Left lung (tissue), 10 donors: ENCODE results near the gene MGAT4B. TPM values are rescaled to one million over a fixed set of nuclear protein-coding genes. Genes with fewer than 3 reads are reported as not detected.
"Not testable (repeated sequence)": the region's sequence is repeated elsewhere in the genome, so short reads cannot be mapped to it uniquely, and the experiment has no call there.

Experiments
- ATAC-seq: fragments of 200-7000 bp; cut with Tn5 transposase; one replicate; pipeline ENCODE4 v1.9.1; 2020; ENCODE audit warnings: moderate library complexity
- DNase-seq, 4 donors: peaks; one replicate each; pipeline ENCODE4 v3.0.0-alpha.2; 2013 to 2020
- H3K27ac ChIP-seq, 2 donors: fragments of 200-600 bp; sonication (generic) in 1 of 2; one replicate each; pipeline versions ENCODE4 v1.5.0 to v1.8.0; 2020 to 2021
- H3K27me3 ChIP-seq, 2 donors: fragments of 200-600 bp; sonication (generic) in 1 of 2; one replicate each; pipeline versions ENCODE4 v1.5.0 to v1.8.0; 2020 to 2021
- H3K36me3 ChIP-seq, 2 donors: fragments of 200-600 bp; sonication (generic) in 1 of 2; one replicate each; pipeline versions ENCODE4 v1.5.0 to v1.8.0; 2020 to 2021
- H3K4me1 ChIP-seq, 2 donors: fragments of 200-600 bp; one replicate each; pipeline ENCODE4 v1.8.0; 2021
- H3K4me3 ChIP-seq, 2 donors: fragments of 200-600 bp; sonication (generic) in 1 of 2; one replicate each; pipeline versions ENCODE4 v1.5.0 to v1.8.0; 2020 to 2021; ENCODE audit warnings: mild to moderate bottlenecking in 1 of 2
- H3K9me3 ChIP-seq, 2 donors: fragments of 200-600 bp; sonication (generic) in 1 of 2; one replicate each; pipeline versions ENCODE4 v1.5.0 to v1.8.0; 2020 to 2021
- CTCF ChIP-seq, 2 donors: fragments of 200-600 bp; sonication (generic) in 1 of 2; IDR thresholded peaks; one replicate each; pipeline versions ENCODE4 v1.5.0 to v1.8.0; 2021; ENCODE audit warnings: antibody characterized with exemption in 2 of 2
- intact Hi-C, 2 donors: fragments of 100-400 bp; cut with DNase I; formaldehyde crosslinking; loops; one replicate each; pipeline versions ENCODE4 v1.11.2 to v1.14.2; 2022
- polyA plus RNA-seq, 6 donors: library from polyadenylated mRNA; unstranded; fragments of 120-200 nt; gene quantifications; one replicate each; pipeline ENCODE4 v1.2.1, GENCODE V29; 2013; ENCODE audit not compliant: insufficient read length in 6 of 6
- total RNA-seq, 2 donors: library from RNA; stranded (reverse); fragmentation: NEBNext Ultra II Directional; extraction: Animal tissue kit (Norgen Biotek cat#: 25700); gene quantifications; one replicate each; pipeline ENCODE4 v1.2.1, GENCODE V29; 2021
- donor health status: DM: no; HTN: yes; CAD: no.
- donor health status: DM: no; HTN: no; CAD: no.

Gene MGAT4B
- total and polyA plus RNA-seq, 8 donors, result 90.5 to 191 (median 108) TPM

- no peak for TF ChIP-seq CTCF (IDR thresholded peaks at IDR 0.05)
- Histone ChIP-seq H3K27ac (peak overlapping the region; percentile 83), H3K36me3 (peaks cover 0 to 10% of the 10 kb centered on the region in 2 donors), H3K4me1 (peaks cover 37 to 59% of the 10 kb centered on the region in 2 donors), H3K9me3 (no peaks in the 10 kb centered on the region), H3K27me3 (no peaks in the 10 kb centered on the region), H3K4me3 (no peak overlapping the region)
- intact Hi-C loops, result no loop called here
- ATAC-seq (no peak), DNase-seq (peak in 2 of 4 donors; percentile 68 to 84)
Measured at GRCh38 chr5:179792612-179793467, 13.8 kb downstream of the MGAT4B start.

- ATAC-seq (no peak), DNase-seq (peak in 1 of 4 donors; percentile 77)
- Histone ChIP-seq H3K27ac (peak overlapping the region; percentile 83), H3K9me3 (no peaks in the 10 kb centered on the region), H3K4me1 (peaks cover 37 to 57% of the 10 kb centered on the region in 2 donors), H3K36me3 (peaks cover 0 to 2% of the 10 kb centered on the region in 2 donors), H3K4me3 (no peak overlapping the region), H3K27me3 (no peaks in the 10 kb centered on the region)
- TF ChIP-seq CTCF (IDR thresholded peaks at IDR 0.05), result no peak
- intact Hi-C loops, result no loop called here
Measured at GRCh38 chr5:179791881-179792611, 14.6 kb downstream of the MGAT4B start.

- H3K27ac ChIP-seq, ATAC-seq, H3K9me3 ChIP-seq, H3K27me3 ChIP-seq, H3K36me3 ChIP-seq, DNase-seq, intact Hi-C loops, H3K4me3 ChIP-seq: not testable (repeated sequence)
- peaks cover 22 to 39% of the 10 kb centered on the region in 2 donors for H3K4me1 ChIP-seq
Measured at GRCh38 chr5:179789278-179789677, 17.4 kb downstream of the MGAT4B start.

GRCh38 chr5:179788193-179788854 lies 18.3 kb downstream of the MGAT4B start:
- DNase-seq, result peak in 1 of 4 donors; percentile 51
- H3K4me1 ChIP-seq, result peaks cover 13 to 30% of the 10 kb centered on the region in 2 donors
- no peaks in the 10 kb centered on the region for H3K27me3 ChIP-seq
- ATAC-seq, result no peak
- H3K9me3 ChIP-seq, result no peaks in the 10 kb centered on the region
- no peak overlapping the region for H3K4me3 ChIP-seq
- intact Hi-C loops, result no loop called here
- H3K27ac ChIP-seq, result no peak overlapping the region
- TF ChIP-seq CTCF (IDR thresholded peaks at IDR 0.05), result no peak
- H3K36me3 ChIP-seq, result no peaks in the 10 kb centered on the region

GRCh38 chr5:179786861-179787260 lies 19.8 kb downstream of the MGAT4B start:
- ATAC-seq (no peak), DNase-seq (peak in 1 of 4 donors; percentile 50)
- H3K36me3 ChIP-seq, result no peaks in the 10 kb centered on the region
- no peaks in the 10 kb centered on the region for H3K9me3 ChIP-seq
- peaks cover 0 to 15% of the 10 kb centered on the region in 2 donors for H3K4me1 ChIP-seq
- intact Hi-C loops, result no loop called here
- no peak overlapping the region for H3K27ac ChIP-seq
- H3K4me3 ChIP-seq, result no peak overlapping the region
- no peaks in the 10 kb centered on the region for H3K27me3 ChIP-seq
- TF ChIP-seq CTCF (IDR thresholded peaks at IDR 0.05), result no peak
